Measurements from ENCODE around the gene TMEM161A.
"Not testable (repeated sequence)": the region's sequence is repeated elsewhere in the genome, so short reads cannot be mapped to it uniquely, and the experiment has no call there.

The TMEM161A gene

GRCh38 chr19:19145281-19145680, 7.0 kb upstream of the TMEM161A start:
- H3K4me3 ChIP-seq (replicated peaks; ENCODE audit: low read depth, low read length): no peak overlapping the region
- no peak for DNase-seq (ENCODE audit: low read depth)
- no peak for TF ChIP-seq CTCF (IDR thresholded peaks at IDR 0.05; ENCODE audit: low read length, missing control alignments)

GRCh38 chr19:19142347-19142746, 4.1 kb upstream of the TMEM161A start:
- DNase-seq (ENCODE audit: low read depth): no peak
- no peak overlapping the region for H3K4me3 ChIP-seq (replicated peaks; ENCODE audit: low read depth, low read length)
- no peak for TF ChIP-seq CTCF (IDR thresholded peaks at IDR 0.05; ENCODE audit: low read length, missing control alignments)

GRCh38 chr19:19140476-19140875, 2.2 kb upstream of the TMEM161A start:
- TF ChIP-seq CTCF (IDR thresholded peaks at IDR 0.05; ENCODE audit: low read length, missing control alignments): no peak
- no peak overlapping the region for H3K4me3 ChIP-seq (replicated peaks; ENCODE audit: low read depth, low read length)
- no peak for DNase-seq (ENCODE audit: low read depth)

GRCh38 chr19:19139876-19140229, 1.6 kb upstream of the TMEM161A start:
- no peak for DNase-seq (ENCODE audit: low read depth)
- TF ChIP-seq CTCF (IDR thresholded peaks at IDR 0.05; ENCODE audit: low read length, missing control alignments): no peak
- H3K4me3 ChIP-seq (replicated peaks; ENCODE audit: low read depth, low read length): no peak overlapping the region

- H3K4me3 ChIP-seq (replicated peaks; ENCODE audit: low read depth, low read length): peak overlapping the region; percentile 95
- peak; percentile 12 for DNase-seq (ENCODE audit: low read depth)
- no peak for TF ChIP-seq CTCF (IDR thresholded peaks at IDR 0.05; ENCODE audit: low read length, missing control alignments)
These were observed 646 bp downstream of the TMEM161A start for GRCh38 chr19:19137556-19138108.

- not testable (repeated sequence) for H3K4me3 ChIP-seq (replicated peaks; ENCODE audit: low read depth, low read length); DNase-seq (ENCODE audit: low read depth)
These were observed 2.6 kb downstream of the TMEM161A start for GRCh38 chr19:19135713-19136112.

GRCh38 chr19:19134687-19135158, 3.6 kb downstream of the TMEM161A start:
- H3K4me3 ChIP-seq (replicated peaks; ENCODE audit: low read depth, low read length): no peak overlapping the region
- TF ChIP-seq CTCF (IDR thresholded peaks at IDR 0.05; ENCODE audit: low read length, missing control alignments): no peak
- no peak for DNase-seq (ENCODE audit: low read depth)

Data from fibroblast of pulmonary artery (primary cell).